Transverse colon (tissue), 4 donors: Measurements from ENCODE around the gene PTGDR2. TPM values are rescaled to one million over a fixed set of nuclear protein-coding genes. Genes with fewer than 3 reads are reported as not detected.
A peak's percentile ranks its signal among the peaks of the same experiment; 100 is the strongest.

Experiments used
- DNase-seq: peaks from one replicate; pipeline ENCODE4 v3.0.0-alpha.2; 2019
- H3K27ac ChIP-seq, 4 donors: fragments of 200-600 bp; sonication (generic); 2 replicates each; pipeline ENCODE4 v1.5.1; 2016 to 2018; ENCODE audit warnings: inconsistent platforms in 4 of 4
- H3K27me3 ChIP-seq: fragments of 200-600 bp; sonication (generic); 2 replicates; pipeline ENCODE4 v1.5.1; 2017; ENCODE audit warnings: inconsistent platforms
- H3K36me3 ChIP-seq, 4 donors: fragments of 200-600 bp; sonication (generic); 2 replicates each; pipeline ENCODE4 v1.5.1; 2017 to 2019; ENCODE audit warnings: inconsistent platforms in 4 of 4
- H3K4me1 ChIP-seq, 4 donors: fragments of 200-600 bp; sonication (generic); 2 replicates each; pipeline ENCODE4 v1.5.1; 2017 to 2020; ENCODE audit warnings: inconsistent platforms in 4 of 4
- H3K4me3 ChIP-seq, 4 donors: fragments of 200-600 bp; sonication (generic); 1 replicate in 1 of 4; 2 replicates in 3 of 4; pipeline versions ENCODE4 v1.5.1 to v1.6.1; 2017 to 2019; ENCODE audit warnings: inconsistent platforms in 4 of 4
- H3K9me3 ChIP-seq, 2 donors: fragments of 200-600 bp; sonication (generic); 2 replicates each; pipeline ENCODE4 v1.5.1; 2017 to 2019; ENCODE audit warnings: inconsistent platforms in 2 of 2
- EP300 ChIP-seq: sonication (generic); formaldehyde crosslinking; IDR thresholded peaks from one replicate; pipeline ENCODE4 v1.6.1; 2017; ENCODE audit warnings: antibody characterized with exemption, low read depth
- POLR2A ChIP-seq: fragments of 450-650 bp; IDR thresholded peaks from one replicate; pipeline ENCODE4 v1.6.1; 2016; ENCODE audit warnings: antibody characterized with exemption, mild to moderate bottlenecking, moderate library complexity
- POLR2AphosphoS5 ChIP-seq, 3 donors: sonication (generic); formaldehyde crosslinking; IDR thresholded peaks; one replicate each; pipeline ENCODE4 v1.6.1; 2016; ENCODE audit warnings: antibody characterized with exemption in 3 of 3
- WGBS, 2 donors: methylation state at CpG; one replicate each; pipeline ENCODE4 v1.1.5; 2018; ENCODE audit warnings: low coverage in 1 of 2; 5-methylcytosine and 5-hydroxymethylcytosine counted together
- in situ Hi-C, 4 donors: fragments of 200-750 bp; cut with MboI; loops; one replicate each; pipeline versions ENCODE4 v1.15.0 to v1.15.1; 2017; ENCODE audit warnings: low sequenced_read_pairs in 3 of 4, low pct_ligation_motif_present in 1 of 4, low pct_unique_long_range_greater_than_20kb in 1 of 4
- intact Hi-C: fragments of 100-400 bp; cut with DNase I; formaldehyde crosslinking; loops from one replicate; pipeline ENCODE4 v1.15.1; 2023; ENCODE audit warnings: low total_unique reads
- total RNA-seq, 4 donors: library from RNA; depleted of rRNA; stranded (reverse); fragments of >200 nt; gene quantifications; one replicate each; pipeline ENCODE4 v1.1.0, GENCODE V29; 2016
- TF ChIP-seq, protein P1 (sequence below), 5 experiments: fragments of 200-600 bp in 3 of 5; fragments of 450-650 bp in 2 of 5; sonication (generic) in 3 of 5; IDR thresholded peaks; 1 replicate in 2 of 5; 2 replicates in 3 of 5; pipeline ENCODE4 v1.5.1; 2016 to 2017; ENCODE audit warnings: antibody characterized with exemption in 5 of 5, inconsistent platforms in 3 of 5, mild to moderate bottlenecking in 2 of 5, moderate library complexity in 1 of 5

Gene PTGDR2
- total RNA-seq, 4 donors from 2014 or later: 3.5 to 36.6 (median 4.5) TPM; not detected in 1

GRCh38 chr11:60873533-60873932, 17.8 kb upstream of the PTGDR2 start:
- intact Hi-C loops: no loop called here
- peak overlapping the region; percentile 1 to 57 (median 20) for H3K27ac ChIP-seq

GRCh38 chr11:60872961-60873524, 17.3 kb upstream of the PTGDR2 start:
- Histone ChIP-seq H3K27me3 (no peaks in the 10 kb centered on the region), H3K36me3 (no peaks in the 10 kb centered on the region), H3K9me3 (no peaks in the 10 kb centered on the region), H3K27ac (peak overlapping the region; percentile 30 to 57 (median 50)), H3K4me1 (peaks cover 0 to 4% (median under 1%) of the 10 kb centered on the region in 4 donors), H3K4me3 (no peak overlapping the region)
- peak; percentile 26 for DNase-seq
- WGBS, 2 donors: 76 to 84% methylated on average over 8 to 16 of the region's 16 CpGs
- intact Hi-C loops: no loop called here
- in situ Hi-C loops: no loop called here
- TF ChIP-seq, protein P1, sequence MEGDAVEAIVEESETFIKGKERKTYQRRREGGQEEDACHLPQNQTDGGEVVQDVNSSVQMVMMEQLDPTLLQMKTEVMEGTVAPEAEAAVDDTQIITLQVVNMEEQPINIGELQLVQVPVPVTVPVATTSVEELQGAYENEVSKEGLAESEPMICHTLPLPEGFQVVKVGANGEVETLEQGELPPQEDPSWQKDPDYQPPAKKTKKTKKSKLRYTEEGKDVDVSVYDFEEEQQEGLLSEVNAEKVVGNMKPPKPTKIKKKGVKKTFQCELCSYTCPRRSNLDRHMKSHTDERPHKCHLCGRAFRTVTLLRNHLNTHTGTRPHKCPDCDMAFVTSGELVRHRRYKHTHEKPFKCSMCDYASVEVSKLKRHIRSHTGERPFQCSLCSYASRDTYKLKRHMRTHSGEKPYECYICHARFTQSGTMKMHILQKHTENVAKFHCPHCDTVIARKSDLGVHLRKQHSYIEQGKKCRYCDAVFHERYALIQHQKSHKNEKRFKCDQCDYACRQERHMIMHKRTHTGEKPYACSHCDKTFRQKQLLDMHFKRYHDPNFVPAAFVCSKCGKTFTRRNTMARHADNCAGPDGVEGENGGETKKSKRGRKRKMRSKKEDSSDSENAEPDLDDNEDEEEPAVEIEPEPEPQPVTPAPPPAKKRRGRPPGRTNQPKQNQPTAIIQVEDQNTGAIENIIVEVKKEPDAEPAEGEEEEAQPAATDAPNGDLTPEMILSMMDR (IDR thresholded peaks at IDR 0.05): no peak
- TF ChIP-seq EP300: no peak

More at GRCh38 chr11:60873533-60873932, 17.8 kb upstream of the PTGDR2 start:
- TF ChIP-seq, protein P1 (IDR thresholded peaks at IDR 0.05): no peak
- TF ChIP-seq POLR2AphosphoS5 (IDR thresholded peaks at IDR 0.05) (no peak), EP300 (no peak), POLR2A (no peak)
- DNase-seq: no peak
- no peak overlapping the region for H3K4me3 ChIP-seq
- in situ Hi-C loops: no loop called here
- no peaks in the 10 kb centered on the region for H3K9me3 ChIP-seq
- no peaks in the 10 kb centered on the region for H3K36me3 ChIP-seq
- H3K27me3 ChIP-seq: no peaks in the 10 kb centered on the region
- peaks cover 0 to 4% (median 1%) of the 10 kb centered on the region in 4 donors for H3K4me1 ChIP-seq
- 85% methylated on average over 12 of the region's 12 CpGs; no CpG with 5 or more reads in 1 of the 2 donors for WGBS, 2 donors

DNA sequence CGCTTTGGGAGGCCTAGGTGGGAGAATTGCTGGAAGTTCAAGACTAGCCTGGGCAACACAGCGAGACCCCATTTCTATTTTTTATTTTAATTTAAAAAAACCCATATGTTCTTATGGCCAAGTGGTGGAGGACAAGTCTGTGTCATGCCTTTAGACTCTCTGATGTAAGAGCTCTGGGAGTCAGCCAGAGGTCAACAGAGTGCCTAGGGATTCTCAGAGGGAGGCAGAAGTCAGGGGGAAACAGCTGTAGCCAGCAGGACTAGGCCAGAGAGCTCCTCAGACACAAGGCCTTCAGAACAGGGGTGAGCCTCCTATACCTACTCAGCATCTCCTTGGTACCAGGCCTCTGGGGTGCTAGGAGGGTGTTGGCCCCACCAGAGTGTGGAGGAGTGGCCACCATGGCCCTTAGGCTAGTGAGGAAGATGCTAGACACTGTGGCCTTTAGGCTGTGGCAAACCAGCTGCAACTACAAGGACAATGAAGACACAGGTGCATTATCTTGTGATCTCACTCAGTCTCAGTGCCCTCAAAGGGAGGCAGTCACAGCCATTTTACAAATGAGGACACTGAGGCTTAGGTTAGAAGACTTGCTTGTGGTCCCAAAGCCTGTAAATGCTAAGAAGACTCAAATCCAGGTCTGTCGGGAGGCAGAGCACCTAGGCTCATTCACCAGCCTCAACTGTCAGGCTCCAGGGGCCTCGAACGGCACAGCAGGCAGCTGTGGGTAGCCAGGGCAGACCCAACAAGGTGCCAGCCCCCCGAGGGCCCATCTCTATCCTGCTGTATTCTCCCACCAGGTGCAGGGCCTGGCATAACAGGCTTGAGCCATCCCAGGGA, 16.6 kb upstream of the PTGDR2 start:
- H3K27me3 ChIP-seq: no peaks in the 10 kb centered on the region
- intact Hi-C loops (no loop called here), in situ Hi-C loops (no loop called here)
- no peak for TF ChIP-seq POLR2A
- TF ChIP-seq EP300: no peak
- no peak for TF ChIP-seq POLR2AphosphoS5 (IDR thresholded peaks at IDR 0.05)
- TF ChIP-seq, protein P1 (IDR thresholded peaks at IDR 0.05): no peak
- H3K27ac ChIP-seq: peak overlapping the region; percentile 29 to 57 (median 50)
- DNase-seq: peak; percentile 35
- H3K36me3 ChIP-seq: no peaks in the 10 kb centered on the region
- H3K9me3 ChIP-seq: no peaks in the 10 kb centered on the region
- peaks cover 0 to 4% (median 0%) of the 10 kb centered on the region in 4 donors for H3K4me1 ChIP-seq
- 90% methylated on average over 6 of the region's 6 CpGs; no CpG with 5 or more reads in 1 of the 2 donors for WGBS, 2 donors
- no peak overlapping the region for H3K4me3 ChIP-seq

DNA sequence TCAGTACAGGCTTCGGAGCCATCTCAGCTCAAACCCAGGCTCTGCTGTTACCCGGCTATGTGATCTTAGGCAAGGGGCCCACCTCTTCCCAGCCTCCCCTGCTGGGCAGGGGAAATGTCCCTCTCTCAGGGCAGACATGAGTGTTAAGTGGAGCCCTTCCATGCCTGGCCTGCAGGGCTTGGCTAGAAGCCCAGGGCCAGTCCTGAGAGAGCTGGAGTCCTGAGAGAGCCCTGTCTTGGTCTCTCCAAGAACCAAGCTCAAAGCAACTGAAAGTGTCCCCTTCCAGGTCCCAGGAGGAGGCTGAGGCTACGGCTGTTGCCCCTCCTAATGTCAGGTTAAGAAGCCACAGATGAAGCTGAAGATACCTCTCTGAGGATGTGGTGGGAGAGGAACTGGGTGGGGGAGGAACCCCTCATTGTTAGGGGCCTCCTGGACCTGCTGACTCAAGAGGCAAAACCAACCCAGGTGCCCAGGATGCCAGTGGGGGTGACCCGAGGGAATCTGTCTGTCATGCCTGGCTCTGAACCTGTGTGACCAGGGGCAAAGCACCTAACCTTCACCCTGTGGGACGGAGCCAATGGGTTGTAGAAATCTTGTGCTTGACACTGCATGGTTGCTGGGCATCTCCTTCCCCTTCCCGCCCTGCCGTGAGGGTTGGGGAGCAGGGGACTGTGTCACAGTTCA, 15.8 kb upstream of the PTGDR2 start:
- Histone ChIP-seq H3K4me3 (no peak overlapping the region), H3K27ac (peak overlapping the region; percentile 19 to 57 (median 40)), H3K9me3 (no peaks in the 10 kb centered on the region), H3K36me3 (no peaks in the 10 kb centered on the region), H3K27me3 (no peaks in the 10 kb centered on the region), H3K4me1 (peaks cover 0 to 4% (median 0%) of the 10 kb centered on the region in 4 donors)
- in situ Hi-C loops (no loop called here), intact Hi-C loops (no loop called here)
- DNase-seq: no peak
- 67% methylated on average over 7 of the region's 7 CpGs; no CpG with 5 or more reads in 1 of the 2 donors for WGBS, 2 donors
- TF ChIP-seq EP300 (no peak), POLR2AphosphoS5 (IDR thresholded peaks at IDR 0.05) (no peak), POLR2A (no peak)
- TF ChIP-seq, protein P1 (IDR thresholded peaks at IDR 0.05): no peak
